OCI-LY3 (cell line): ENCODE measurements around the gene ALOXE3.

Experiments used
- H2AFZ ChIP-seq: fragments of 200-600, 300-600 bp; shearing (Covaris generic); 2 replicates; pipeline ENCODE4 v1.6.0; 2014; ENCODE audit warnings: antibody characterized with exemption, low read depth, low read length
- H3K27ac ChIP-seq: fragments of 200-600, 300-600 bp; sonication (generic); 2 replicates; pipeline ENCODE4 v1.5.1; 2014; ENCODE audit warnings: mild to moderate bottlenecking, low read length, moderate library complexity, mixed read lengths
- H3K27me3 ChIP-seq: fragments of 200-600, 300-600 bp; sonication (generic); 2 replicates; pipeline ENCODE4 v1.6.1; 2014; ENCODE audit warnings: low read depth, low read length, mixed read lengths
- H3K36me3 ChIP-seq: fragments of 200-600, 300-600 bp; sonication (generic); replicated peaks from 2 replicates; pipeline ENCODE3; 2014; ENCODE audit warnings: low read depth, low read length, mixed read lengths
- H3K4me1 ChIP-seq: fragments of 300-600, 200-600 bp; sonication (generic); 2 replicates; pipeline ENCODE4 v1.6.1; 2014; ENCODE audit warnings: low read length, mixed read lengths
- H3K4me2 ChIP-seq: fragments of 200-600, 300-600 bp; sonication (generic); 2 replicates; pipeline ENCODE4 v1.6.1; 2014; ENCODE audit warnings: low read length, mixed read lengths
- H3K4me3 ChIP-seq: fragments of 300-600, 200-600 bp; sonication (generic); 2 replicates; pipeline ENCODE4 v1.5.1; 2014; ENCODE audit warnings: antibody characterized with exemption, mild to moderate bottlenecking, low read length, moderate library complexity
- H3K79me2 ChIP-seq: fragments of 300-600, 200-600 bp; shearing (Covaris generic); 2 replicates; pipeline ENCODE4 v1.6.1; 2014; ENCODE audit warnings: mild to moderate bottlenecking, low read length, mixed read lengths
- H3K9ac ChIP-seq: fragments of 300-600, 200-600 bp; shearing (Covaris generic); 2 replicates; pipeline ENCODE4 v1.6.0; 2014; ENCODE audit warnings: mild to moderate bottlenecking, low read length, moderate library complexity
- H3K9me3 ChIP-seq: fragments of 200-600, 300-600 bp; shearing (Covaris generic); 2 replicates; pipeline ENCODE4 v1.6.1; 2014; ENCODE audit warnings: low read length, mixed read lengths; ENCODE audit not compliant: insufficient read depth
- H4K20me1 ChIP-seq: fragments of 200-600, 300-600 bp; sonication (generic); 2 replicates; pipeline ENCODE4 v1.6.1; 2016; ENCODE audit warnings: low read length, mixed read lengths; ENCODE audit not compliant: insufficient read depth
- EZH2phosphoT487 ChIP-seq: fragments of 200-600 bp; shearing (Covaris generic); IDR thresholded peaks from 2 replicates; pipeline ENCODE4 v1.6.1; 2018; ENCODE audit warnings: antibody characterized with exemption, mixed run types, low read depth
- TF ChIP-seq, protein P1 (sequence below): fragments of 200-600, 300-600 bp; sonication (generic); IDR thresholded peaks from 2 replicates; pipeline ENCODE4 v1.5.1; 2014; ENCODE audit warnings: antibody characterized with exemption, low read length, low read depth

ALOXE3 gene

DNA sequence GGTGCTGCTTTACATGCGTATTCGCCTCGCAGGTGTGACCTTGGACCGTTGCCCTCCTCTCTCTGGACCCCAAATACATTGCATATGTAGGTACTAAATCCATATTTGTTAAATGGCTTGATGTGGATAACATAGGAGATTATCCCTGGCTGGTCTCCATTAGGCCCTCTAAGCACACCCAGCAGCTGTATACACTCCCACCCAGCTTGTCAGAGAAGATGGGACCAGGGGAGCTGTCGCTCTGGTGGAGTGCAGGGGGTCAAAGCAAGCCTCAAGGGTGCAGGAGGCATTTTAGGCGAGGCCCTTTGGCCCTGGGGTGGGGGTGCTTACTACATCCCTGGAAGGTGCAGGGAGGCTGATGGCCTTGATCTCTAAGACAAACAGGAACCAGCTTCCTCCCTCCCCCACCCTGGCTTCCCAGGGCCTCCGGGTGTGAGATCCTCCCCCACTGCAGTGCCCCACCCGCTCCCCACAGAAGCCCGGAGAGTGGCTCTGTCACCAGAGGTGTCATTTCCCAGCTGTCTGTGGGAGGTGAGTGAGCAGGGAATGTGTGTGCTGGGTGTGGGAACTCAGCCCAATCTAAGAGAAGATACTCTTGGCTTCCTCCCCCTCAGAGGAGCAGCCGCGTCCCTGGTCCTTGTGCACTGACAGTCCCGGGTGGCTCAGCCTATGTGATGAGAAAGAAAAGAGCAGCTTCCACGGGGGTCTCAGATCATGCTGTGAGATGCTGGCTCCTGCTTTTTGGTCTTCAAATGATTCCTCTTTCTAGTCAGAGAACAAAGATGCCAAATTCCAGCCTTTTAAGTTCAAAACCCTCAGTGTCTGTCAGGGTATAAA is 45.9 kb upstream of the ALOXE3 start:
- H3K4me1 ChIP-seq = peaks cover 27% of the 10 kb centered on the region
- peaks cover 5% of the 10 kb centered on the region for H3K36me3 ChIP-seq
- peak overlapping the region; percentile 99 for H3K4me2 ChIP-seq
- no peaks in the 10 kb centered on the region for H3K27me3 ChIP-seq
- H3K9ac ChIP-seq = peak overlapping the region; percentile 99
- H3K4me3 ChIP-seq = peak overlapping the region; percentile 99
- H4K20me1 ChIP-seq = peaks cover 8% of the 10 kb centered on the region; the same call in 1 of the 2 replicates
- peak overlapping the region; percentile 41; the same call in 1 of the 2 replicates for H2AFZ ChIP-seq
- no peaks in the 10 kb centered on the region for H3K9me3 ChIP-seq
- no peak for TF ChIP-seq EZH2phosphoT487
- H3K79me2 ChIP-seq = peaks cover 21% of the 10 kb centered on the region
- H3K27ac ChIP-seq = peak overlapping the region; percentile 71

DNA sequence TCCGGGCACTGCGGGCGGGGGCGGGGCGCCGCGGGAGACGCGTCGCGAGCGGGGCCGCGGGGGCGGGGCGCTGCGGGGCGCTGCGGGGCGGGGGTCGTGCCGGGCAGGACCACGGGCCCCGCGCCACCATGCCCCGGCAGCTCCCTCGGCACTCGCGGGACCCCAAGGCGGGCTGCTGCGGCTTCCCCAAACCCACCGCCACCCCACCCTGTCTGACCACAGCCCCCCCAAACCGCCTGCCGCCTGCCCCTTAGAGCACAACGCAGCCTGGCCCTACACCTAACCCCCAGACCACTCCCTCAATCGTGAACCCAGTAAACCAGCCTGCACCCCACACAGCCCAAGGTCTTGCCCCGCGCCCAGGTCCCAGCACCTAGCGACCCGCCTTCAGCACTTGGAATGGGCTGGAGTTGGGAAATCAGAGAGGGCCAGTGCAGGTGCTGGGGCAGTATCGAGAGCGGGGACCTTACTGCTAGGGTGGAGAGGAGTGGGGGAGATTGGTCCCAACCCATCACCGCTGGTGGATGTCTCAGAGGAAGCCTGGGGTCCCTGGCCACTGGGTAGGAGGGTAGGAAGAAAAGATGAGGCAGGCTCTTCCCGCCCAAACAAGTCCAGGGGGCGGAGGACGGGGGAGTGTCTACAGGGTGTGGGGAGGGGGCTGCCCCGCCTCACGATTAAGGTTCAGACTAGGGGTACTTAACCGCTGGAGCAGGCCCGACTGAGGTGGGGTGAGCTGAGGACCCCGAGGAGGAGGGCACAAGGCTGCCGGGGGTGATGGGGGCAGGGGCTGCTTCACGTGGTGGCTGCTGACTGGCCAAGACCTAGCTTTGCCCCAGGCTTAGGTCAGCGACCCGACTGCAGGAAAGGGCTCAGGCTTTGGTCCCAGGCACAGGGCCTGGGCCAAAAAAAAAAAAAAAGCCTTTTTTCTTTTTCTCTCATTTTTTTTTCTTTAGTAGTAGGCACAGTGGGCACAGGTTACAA is 45.0 kb upstream of the ALOXE3 start:
- Histone ChIP-seq H3K27ac (peak overlapping the region; percentile 71), H2AFZ (peak overlapping the region; percentile 41; the same call in 1 of the 2 replicates), H3K36me3 (peaks cover 7% of the 10 kb centered on the region), H3K9ac (peak overlapping the region; percentile 99), H3K4me2 (peak overlapping the region; percentile 99), H3K9me3 (no peaks in the 10 kb centered on the region), H4K20me1 (peaks cover 8% of the 10 kb centered on the region; the same call in 1 of the 2 replicates), H3K79me2 (peaks cover 21% of the 10 kb centered on the region), H3K4me3 (peak overlapping the region; percentile 99), H3K4me1 (peaks cover 30% of the 10 kb centered on the region), H3K27me3 (no peaks in the 10 kb centered on the region)
- TF ChIP-seq, protein P1, sequence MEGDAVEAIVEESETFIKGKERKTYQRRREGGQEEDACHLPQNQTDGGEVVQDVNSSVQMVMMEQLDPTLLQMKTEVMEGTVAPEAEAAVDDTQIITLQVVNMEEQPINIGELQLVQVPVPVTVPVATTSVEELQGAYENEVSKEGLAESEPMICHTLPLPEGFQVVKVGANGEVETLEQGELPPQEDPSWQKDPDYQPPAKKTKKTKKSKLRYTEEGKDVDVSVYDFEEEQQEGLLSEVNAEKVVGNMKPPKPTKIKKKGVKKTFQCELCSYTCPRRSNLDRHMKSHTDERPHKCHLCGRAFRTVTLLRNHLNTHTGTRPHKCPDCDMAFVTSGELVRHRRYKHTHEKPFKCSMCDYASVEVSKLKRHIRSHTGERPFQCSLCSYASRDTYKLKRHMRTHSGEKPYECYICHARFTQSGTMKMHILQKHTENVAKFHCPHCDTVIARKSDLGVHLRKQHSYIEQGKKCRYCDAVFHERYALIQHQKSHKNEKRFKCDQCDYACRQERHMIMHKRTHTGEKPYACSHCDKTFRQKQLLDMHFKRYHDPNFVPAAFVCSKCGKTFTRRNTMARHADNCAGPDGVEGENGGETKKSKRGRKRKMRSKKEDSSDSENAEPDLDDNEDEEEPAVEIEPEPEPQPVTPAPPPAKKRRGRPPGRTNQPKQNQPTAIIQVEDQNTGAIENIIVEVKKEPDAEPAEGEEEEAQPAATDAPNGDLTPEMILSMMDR = no peak
- TF ChIP-seq EZH2phosphoT487 = no peak

DNA sequence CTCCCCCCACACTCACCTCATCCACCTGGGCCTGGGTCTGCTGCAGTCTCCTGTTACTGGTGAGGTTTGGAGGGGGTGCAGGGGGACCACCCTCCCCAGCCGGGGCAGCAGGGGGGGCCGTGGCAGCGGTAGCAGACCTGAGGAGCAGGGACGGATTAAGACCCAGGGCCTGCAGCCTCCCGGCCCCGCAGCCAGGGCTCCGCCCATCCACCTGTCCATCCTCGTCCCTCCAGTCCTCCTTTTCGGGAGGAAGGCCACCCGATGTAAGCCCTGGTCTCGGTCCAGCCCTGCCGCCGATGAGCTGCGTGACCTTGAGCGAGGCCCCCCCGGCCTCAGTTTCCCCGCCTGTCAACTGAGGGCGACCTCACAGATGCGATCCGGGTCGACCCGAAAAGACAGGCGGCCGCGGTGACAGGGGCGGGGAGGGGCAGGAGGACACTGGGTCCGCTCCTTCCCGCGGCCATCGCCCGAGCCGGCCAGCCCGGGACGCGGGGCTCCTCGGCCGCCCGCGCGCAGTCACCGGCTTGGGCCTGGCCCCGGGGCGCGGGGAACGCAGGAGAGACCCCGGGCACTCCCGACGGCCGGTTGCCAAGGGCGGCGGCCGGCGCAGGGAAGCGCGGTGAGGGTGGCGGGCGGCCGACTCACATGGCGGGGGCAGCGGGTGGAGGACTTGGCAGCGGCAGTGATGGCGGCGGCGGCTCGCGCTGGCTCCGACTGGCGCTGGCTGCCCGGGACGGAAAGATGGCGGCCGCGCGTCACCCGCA is 44.1 kb upstream of the ALOXE3 start, which contains the start of gene VAMP2:
Gene VAMP2 (minus strand): TSS at position 716 of the 764 bp plus-strand sequence. CDS start 69 bp downstream, at position 647.
- TF ChIP-seq, protein P1 = no peak
- no peak for TF ChIP-seq EZH2phosphoT487
- Histone ChIP-seq H3K4me3 (peak within 1 kb of the TSS; percentile 99), H3K36me3 (peaks cover 7% of the 10 kb centered on the region), H3K79me2 (peaks cover 21% of the 10 kb centered on the region), H3K27me3 (no peaks in the 10 kb centered on the region), H3K4me2 (peak within 1 kb of the TSS; percentile 99), H3K27ac (peak within 1 kb of the TSS; percentile 71), H3K9me3 (no peaks in the 10 kb centered on the region), H2AFZ (peak within 1 kb of the TSS; percentile 41; the same call in 1 of the 2 replicates), H3K4me1 (peaks cover 30% of the 10 kb centered on the region), H4K20me1 (peaks cover 8% of the 10 kb centered on the region; the same call in 1 of the 2 replicates), H3K9ac (peak within 1 kb of the TSS; percentile 99)
